ENCODE measurements around the gene EARS2.

The EARS2 gene

DNA sequence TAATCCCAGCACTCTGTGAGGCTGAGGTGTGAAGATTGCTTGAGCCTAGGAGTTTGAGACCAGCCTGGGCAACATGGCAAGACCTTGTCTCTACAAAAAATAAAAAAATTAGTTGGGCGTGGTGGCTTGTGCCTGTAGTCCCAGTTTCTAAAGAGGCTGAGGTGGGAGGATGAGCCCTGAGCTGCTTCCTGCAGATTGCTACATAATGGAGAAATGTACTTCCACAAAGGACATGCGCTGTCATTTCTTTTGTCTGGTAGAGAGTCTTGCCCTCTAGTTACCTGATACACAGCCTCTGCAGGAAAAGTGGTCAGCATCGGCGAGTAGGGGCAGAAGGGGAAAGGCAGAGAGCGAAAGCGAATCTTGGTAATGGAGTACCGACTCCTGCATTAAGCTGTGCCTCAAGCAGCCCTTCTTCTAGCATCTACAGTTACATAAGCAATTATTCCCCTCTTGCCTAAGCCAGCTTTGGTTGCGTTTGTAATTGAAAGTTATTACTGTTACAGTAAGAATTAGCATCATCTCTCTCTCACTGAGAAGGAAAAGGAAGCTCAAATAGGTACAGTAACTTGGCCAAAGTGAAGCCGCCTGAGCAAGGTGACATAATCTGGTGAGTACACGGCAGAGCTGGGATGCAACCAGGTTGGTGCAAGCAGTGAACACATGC lies 28.4 kb downstream of the EARS2 start:
- Histone ChIP-seq H3K36me3 (peaks cover 51% of the 10 kb centered on the region), H3K4me3 (ENCODE audit: low read depth, low read length) (no peak overlapping the region), H3K27ac (no peak overlapping the region), H3K27me3 (ENCODE audit: insufficient read depth, low read depth, severe bottlenecking) (no peaks in the 10 kb centered on the region), H3K9me3 (ENCODE audit: severe bottlenecking) (no peaks in the 10 kb centered on the region)
- no peak for DNase-seq
- TF ChIP-seq, protein P1, sequence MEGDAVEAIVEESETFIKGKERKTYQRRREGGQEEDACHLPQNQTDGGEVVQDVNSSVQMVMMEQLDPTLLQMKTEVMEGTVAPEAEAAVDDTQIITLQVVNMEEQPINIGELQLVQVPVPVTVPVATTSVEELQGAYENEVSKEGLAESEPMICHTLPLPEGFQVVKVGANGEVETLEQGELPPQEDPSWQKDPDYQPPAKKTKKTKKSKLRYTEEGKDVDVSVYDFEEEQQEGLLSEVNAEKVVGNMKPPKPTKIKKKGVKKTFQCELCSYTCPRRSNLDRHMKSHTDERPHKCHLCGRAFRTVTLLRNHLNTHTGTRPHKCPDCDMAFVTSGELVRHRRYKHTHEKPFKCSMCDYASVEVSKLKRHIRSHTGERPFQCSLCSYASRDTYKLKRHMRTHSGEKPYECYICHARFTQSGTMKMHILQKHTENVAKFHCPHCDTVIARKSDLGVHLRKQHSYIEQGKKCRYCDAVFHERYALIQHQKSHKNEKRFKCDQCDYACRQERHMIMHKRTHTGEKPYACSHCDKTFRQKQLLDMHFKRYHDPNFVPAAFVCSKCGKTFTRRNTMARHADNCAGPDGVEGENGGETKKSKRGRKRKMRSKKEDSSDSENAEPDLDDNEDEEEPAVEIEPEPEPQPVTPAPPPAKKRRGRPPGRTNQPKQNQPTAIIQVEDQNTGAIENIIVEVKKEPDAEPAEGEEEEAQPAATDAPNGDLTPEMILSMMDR (IDR thresholded peaks at IDR 0.05; ENCODE audit: low read depth, low read length) = no peak

DNA sequence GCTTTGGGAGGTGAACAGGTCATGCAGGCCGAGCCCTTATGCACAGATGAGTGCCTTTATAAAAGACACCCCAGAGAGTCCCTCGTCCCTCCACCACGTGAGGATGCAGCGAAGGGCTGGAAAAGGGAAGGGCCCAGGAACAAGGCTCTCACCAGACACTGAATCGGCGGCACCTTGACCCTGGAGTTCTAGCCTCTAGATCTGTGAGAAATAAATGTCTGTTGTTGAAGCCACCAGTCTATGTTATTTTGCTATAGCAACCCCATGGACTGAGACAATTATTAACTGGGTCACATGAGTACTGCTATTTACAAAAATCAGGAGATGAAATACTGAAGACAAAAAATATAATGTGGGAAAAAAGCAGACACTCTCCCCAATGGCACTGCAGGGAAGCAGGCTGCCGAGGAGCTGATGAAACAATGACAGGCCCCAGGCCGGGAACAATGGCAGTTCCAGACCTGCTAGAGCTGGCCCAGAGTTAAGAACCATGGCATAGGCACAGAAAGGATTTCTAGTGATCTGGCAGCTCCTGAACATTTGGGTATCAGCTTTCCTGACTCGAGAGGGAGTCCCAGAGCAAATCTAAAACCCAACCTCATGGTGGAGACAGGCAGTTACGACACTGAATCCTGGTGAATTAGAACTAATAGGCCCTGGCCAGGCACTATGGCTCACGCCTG lies 29.0 kb downstream of the EARS2 start:
- H3K9me3 ChIP-seq (ENCODE audit: severe bottlenecking) = no peaks in the 10 kb centered on the region
- peaks cover 51% of the 10 kb centered on the region for H3K36me3 ChIP-seq
- H3K27ac ChIP-seq = no peak overlapping the region
- H3K4me3 ChIP-seq (ENCODE audit: low read depth, low read length) = no peak overlapping the region
- TF ChIP-seq, protein P1 (IDR thresholded peaks at IDR 0.05; ENCODE audit: low read depth, low read length) = no peak
- no peaks in the 10 kb centered on the region for H3K27me3 ChIP-seq (ENCODE audit: insufficient read depth, low read depth, severe bottlenecking)
- no peak for DNase-seq

DNA sequence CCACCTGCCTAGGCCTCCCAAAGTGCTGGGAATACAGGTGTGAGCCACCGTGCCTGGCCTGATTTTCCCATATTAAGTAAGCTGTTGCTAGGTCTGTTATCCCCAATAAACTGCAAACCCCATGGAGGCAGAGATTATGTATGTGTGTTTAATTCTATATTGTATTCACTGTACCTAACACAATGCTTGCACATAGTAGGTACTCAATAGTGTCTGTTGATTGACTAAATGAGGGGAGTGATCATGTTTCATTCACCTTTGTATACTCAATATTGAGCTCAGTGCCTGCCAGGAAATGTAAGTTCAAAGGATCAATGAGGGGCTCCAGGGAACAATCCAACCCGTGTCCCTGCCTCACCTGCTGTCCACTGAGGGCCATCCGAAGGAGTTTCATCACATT lies 32.3 kb downstream of the EARS2 start:
- TF ChIP-seq, protein P1 (IDR thresholded peaks at IDR 0.05; ENCODE audit: low read depth, low read length) = no peak
- H3K27ac ChIP-seq = no peak overlapping the region
- no peaks in the 10 kb centered on the region for H3K9me3 ChIP-seq (ENCODE audit: severe bottlenecking)
- H3K27me3 ChIP-seq (ENCODE audit: insufficient read depth, low read depth, severe bottlenecking) = no peaks in the 10 kb centered on the region
- no peak for DNase-seq
- H3K36me3 ChIP-seq = peaks cover 39% of the 10 kb centered on the region
- H3K4me3 ChIP-seq (ENCODE audit: low read depth, low read length) = no peak overlapping the region

DNA sequence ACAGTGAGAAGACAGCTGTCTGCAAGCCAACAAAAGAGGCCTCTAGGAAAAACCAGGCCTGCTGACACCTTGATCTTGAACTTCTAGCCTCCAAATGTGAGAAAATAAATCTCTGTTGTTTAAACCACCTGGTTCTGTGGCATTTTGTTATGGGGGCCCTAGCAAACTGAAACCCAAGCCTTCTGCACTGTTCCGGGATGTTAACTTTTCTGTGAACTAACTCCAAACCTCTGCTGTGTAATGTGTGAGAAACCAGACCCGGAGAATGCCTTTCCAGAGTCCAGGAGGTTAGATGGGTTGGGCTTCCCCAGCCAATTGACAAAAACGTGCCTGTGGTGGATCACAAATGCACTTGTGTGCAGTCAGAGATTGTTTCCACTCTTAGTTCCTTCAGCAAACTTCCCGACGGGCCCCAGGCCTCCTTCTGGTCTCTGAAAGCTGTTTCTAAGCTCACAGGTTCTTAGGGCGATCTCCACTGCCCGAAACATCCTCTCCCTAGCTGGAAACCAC lies 33.2 kb downstream of the EARS2 start:
- Histone ChIP-seq H3K9me3 (ENCODE audit: severe bottlenecking) (no peaks in the 10 kb centered on the region), H3K4me3 (ENCODE audit: low read depth, low read length) (no peak overlapping the region), H3K36me3 (peaks cover 44% of the 10 kb centered on the region), H3K27me3 (ENCODE audit: insufficient read depth, low read depth, severe bottlenecking) (no peaks in the 10 kb centered on the region), H3K27ac (no peak overlapping the region)
- TF ChIP-seq, protein P1 (IDR thresholded peaks at IDR 0.05; ENCODE audit: low read depth, low read length) = no peak
- no peak for DNase-seq

DNA sequence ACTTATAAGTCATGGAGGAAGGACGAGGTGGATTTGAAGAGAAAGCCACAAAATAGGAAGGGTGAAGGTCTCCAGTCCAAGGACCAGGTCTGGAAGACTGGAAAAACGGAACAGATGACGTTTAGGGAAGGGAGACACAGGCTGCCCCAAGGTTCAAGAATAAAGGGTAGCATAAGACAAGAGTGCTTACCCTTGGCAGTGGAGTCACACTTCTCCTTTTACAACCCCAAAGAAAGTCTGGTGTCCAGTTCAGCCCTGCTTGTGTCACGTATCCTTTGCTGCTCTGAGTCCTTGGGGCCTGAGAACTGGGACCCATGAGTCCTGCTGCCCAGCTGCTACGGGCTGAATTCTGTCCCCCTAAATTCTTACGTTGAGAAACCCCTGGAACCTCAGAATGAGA lies 33.8 kb downstream of the EARS2 start:
- H3K27ac ChIP-seq = no peak overlapping the region
- DNase-seq = no peak
- no peaks in the 10 kb centered on the region for H3K27me3 ChIP-seq (ENCODE audit: insufficient read depth, low read depth, severe bottlenecking)
- TF ChIP-seq, protein P1 (IDR thresholded peaks at IDR 0.05; ENCODE audit: low read depth, low read length) = no peak
- H3K4me3 ChIP-seq (ENCODE audit: low read depth, low read length) = no peak overlapping the region
- no peaks in the 10 kb centered on the region for H3K9me3 ChIP-seq (ENCODE audit: severe bottlenecking)
- peaks cover 40% of the 10 kb centered on the region for H3K36me3 ChIP-seq

All from WERI-Rb-1 (cell line).